H1 (cell line): ENCODE measurements around the gene HSPA6. TPM values are rescaled to one million over a fixed set of nuclear protein-coding genes. Genes with fewer than 3 reads are reported as not detected.

Experiments
- CTCF ChIA-PET: fragments of 300-600 bp; sonication (Branson Sonifier 250); formaldehyde crosslinking; loops from one replicate; lab custom pipeline; 2021; ENCODE audit not compliant: partially characterized antibody; lab: Charles Lee
- POLR2A ChIA-PET: fragments of 300-600 bp; sonication (Branson Sonifier 250); formaldehyde crosslinking; loops from one replicate; lab custom pipeline; 2021; ENCODE audit warnings: inconsistent platforms; ENCODE audit not compliant: partially characterized antibody; lab: Charles Lee
- DNase-seq, 2 experiments: peaks; one replicate each; pipeline versions ENCODE4 v3.0.0 to v3.0.0-alpha.2; 2010 to 2022; ENCODE audit warnings: low spot score in 2 of 2, low read depth in 1 of 2, mixed read lengths in 1 of 2
- FAIRE-seq: peaks from 2 replicates; lab custom pipeline; 2011; peaks lifted over from hg19 to GRCh38; lab: Jason Lieb, UNC
- H2AFZ ChIP-seq: 2 replicates; pipeline ENCODE4 v1.8.1; 2012; ENCODE audit warnings: low read length, inconsistent platforms
- H2AK5ac ChIP-seq: 2 replicates; pipeline ENCODE4 v1.6.1; 2013; ENCODE audit warnings: low read depth, low read length
- H2BK120ac ChIP-seq: replicated peaks from 2 replicates; pipeline ENCODE3; 2013; ENCODE audit warnings: low read depth, low read length, inconsistent platforms
- H2BK12ac ChIP-seq: 2 replicates; pipeline ENCODE4 v1.6.1; 2013; ENCODE audit warnings: low read depth, low read length
- H2BK15ac ChIP-seq: 2 replicates; pipeline ENCODE4 v1.6.1; 2013; ENCODE audit warnings: low read length
- H2BK20ac ChIP-seq: 2 replicates; pipeline ENCODE4 v1.6.1; 2013; ENCODE audit warnings: low read length
- H2BK5ac ChIP-seq: 2 replicates; pipeline ENCODE4 v1.6.1; 2013; ENCODE audit warnings: low read depth, low read length
- H3K14ac ChIP-seq: 2 replicates; pipeline ENCODE4 v1.6.1; 2013; ENCODE audit warnings: inconsistent platforms; ENCODE audit not compliant: insufficient read length
- H3K18ac ChIP-seq: 2 replicates; pipeline ENCODE4 v1.6.1; 2013; ENCODE audit warnings: low read length; ENCODE audit errors: extremely low read depth
- H3K23ac ChIP-seq: 2 replicates; pipeline ENCODE4 v1.6.1; 2013; ENCODE audit warnings: inconsistent platforms; ENCODE audit not compliant: insufficient read length
- H3K23me2 ChIP-seq: 2 replicates; pipeline ENCODE4 v1.6.1; 2013; ENCODE audit warnings: low read depth, low read length
- H3K27ac ChIP-seq: 2 replicates; pipeline ENCODE4 v1.6.1; 2011; ENCODE audit warnings: low read depth, low read length, inconsistent platforms
- H3K27me3 ChIP-seq, 4 experiments: replicated peaks in 1 of 4; 1 replicate in 1 of 4; 2 replicates in 3 of 4; pipeline versions ENCODE4 v1.6.1 to v1.8.1; 2011 to 2013; ENCODE audit warnings: low read length in 3 of 4, mild to moderate bottlenecking in 3 of 4, inconsistent platforms in 2 of 4, mixed read lengths in 2 of 4, moderate library complexity in 1 of 4; ENCODE audit not compliant: control insufficient read depth in 3 of 4, insufficient read depth in 3 of 4; ENCODE audit errors: extremely low read depth in 1 of 4
- H3K36me3 ChIP-seq, 4 experiments: 2 replicates each; pipeline versions ENCODE4 v1.6.1 to v1.8.1; 2011 to 2013; ENCODE audit warnings: mild to moderate bottlenecking in 4 of 4, low read length in 3 of 4, moderate library complexity in 2 of 4, control low read depth in 1 of 4, inconsistent platforms in 1 of 4; ENCODE audit not compliant: insufficient read depth in 4 of 4, control insufficient read depth in 2 of 4
- H3K4ac ChIP-seq: replicated peaks from 2 replicates; pipeline ENCODE3; 2013; ENCODE audit warnings: low read length, low read depth, mixed read lengths, inconsistent platforms; ENCODE audit not compliant: insufficient read length
- H3K4me1 ChIP-seq, 4 experiments: replicated peaks in 1 of 4; 1 replicate in 1 of 4; 2 replicates in 3 of 4; pipeline versions ENCODE4 v1.6.1 to v1.8.1; 2011 to 2013; ENCODE audit warnings: low read length in 3 of 4, inconsistent platforms in 2 of 4, mixed read lengths in 1 of 4; ENCODE audit not compliant: insufficient read depth in 4 of 4, control insufficient read depth in 3 of 4
- H3K4me2 ChIP-seq, 2 experiments: 2 replicates each; pipeline versions ENCODE4 v1.6.1 to v1.8.1; 2011 to 2013; ENCODE audit warnings: low read depth in 2 of 2, low read length in 2 of 2, control low read depth in 1 of 2, inconsistent platforms in 1 of 2, mild to moderate bottlenecking in 1 of 2; ENCODE audit not compliant: insufficient read depth in 1 of 2
- H3K4me3 ChIP-seq, 4 experiments: fragments of 200-600, 300-600 bp in 1 of 4; sonication (generic), shearing (Covaris generic), sonication (Bioruptor Twin) in 1 of 4; 2 replicates each; pipeline versions ENCODE4 v1.5.1 to v1.8.1; 2011 to 2016; ENCODE audit warnings: low read length in 4 of 4, low read depth in 3 of 4, control low read depth in 2 of 4, inconsistent platforms in 2 of 4, mild to moderate bottlenecking in 2 of 4, mixed read lengths in 1 of 4, moderate library complexity in 1 of 4; ENCODE audit not compliant: insufficient read depth in 2 of 4; ENCODE audit errors: extremely low read depth in 1 of 4
- H3K56ac ChIP-seq: replicated peaks from 2 replicates; pipeline ENCODE3; 2013; ENCODE audit warnings: low read depth, mild to moderate bottlenecking, mixed read lengths, low read length, inconsistent platforms; ENCODE audit not compliant: insufficient read length
- H3K79me1 ChIP-seq: 2 replicates; pipeline ENCODE4 v1.6.1; 2013; ENCODE audit warnings: low read depth, low read length, control low read depth
- H3K79me2 ChIP-seq, 2 experiments: 2 replicates each; pipeline versions ENCODE4 v1.6.1 to v1.8.1; 2012 to 2013; ENCODE audit warnings: low read length in 2 of 2, mild to moderate bottlenecking in 2 of 2, inconsistent platforms in 1 of 2; ENCODE audit not compliant: insufficient read depth in 2 of 2, control insufficient read depth in 1 of 2
- H3K9ac ChIP-seq, 4 experiments: replicated peaks in 1 of 4; 1 replicate in 1 of 4; 2 replicates in 3 of 4; pipeline versions ENCODE4 v1.6.1 to v1.8.1; 2011 to 2013; ENCODE audit warnings: low read depth in 3 of 4, low read length in 3 of 4, control low read depth in 2 of 4, mild to moderate bottlenecking in 2 of 4, moderate library complexity in 2 of 4, inconsistent platforms in 1 of 4; ENCODE audit errors: extremely low read depth in 1 of 4
- H3K9me3 ChIP-seq, 2 experiments: 2 replicates each; pipeline versions ENCODE4 v1.6.1 to v1.8.1; 2012 to 2013; ENCODE audit warnings: mild to moderate bottlenecking in 2 of 2, moderate library complexity in 2 of 2, control low read depth in 1 of 2, inconsistent platforms in 1 of 2, low read depth in 1 of 2, low read length in 1 of 2, mixed read lengths in 1 of 2; ENCODE audit not compliant: insufficient read depth in 2 of 2
- H4K20me1 ChIP-seq, 2 experiments: replicated peaks in 1 of 2; 2 replicates each; pipeline versions ENCODE3 to v1.8.1; 2011 to 2013; ENCODE audit warnings: inconsistent platforms in 2 of 2, low read length in 2 of 2, mild to moderate bottlenecking in 1 of 2; ENCODE audit not compliant: insufficient read depth in 2 of 2, control insufficient read depth in 1 of 2
- H4K5ac ChIP-seq: 2 replicates; pipeline ENCODE4 v1.6.1; 2013; ENCODE audit warnings: low read length, low read depth, mixed read lengths, inconsistent platforms; ENCODE audit not compliant: insufficient read length
- H4K8ac ChIP-seq: 2 replicates; pipeline ENCODE4 v1.8.0; 2013; ENCODE audit warnings: mild to moderate bottlenecking, moderate library complexity, low read length, inconsistent platforms; ENCODE audit not compliant: insufficient read depth; ENCODE audit errors: extremely low read depth
- H4K91ac ChIP-seq: replicated peaks from 2 replicates; pipeline ENCODE3; 2013; ENCODE audit warnings: low read length, mixed read lengths, inconsistent platforms; ENCODE audit not compliant: insufficient read length
- ASH2L ChIP-seq: fragments of 200-600, 300-600 bp; sonication (generic); IDR thresholded peaks from one replicate; pipeline ENCODE4 v1.7.1; 2017; ENCODE audit warnings: low read length
- GTF2F1 ChIP-seq: IDR thresholded peaks from 2 replicates; pipeline ENCODE4 v1.6.1; 2012; ENCODE audit warnings: low read depth, low read length, improper control_type of control experiment, borderline replicate concordance
- KDM5A ChIP-seq: fragments of 200-600 bp; IDR thresholded peaks from 2 replicates; pipeline ENCODE4 v1.7.1; 2012; ENCODE audit warnings: mild to moderate bottlenecking, low read length, inconsistent platforms, mixed read lengths
- POU5F1 ChIP-seq: IDR thresholded peaks from 2 replicates; pipeline ENCODE4 v1.6.1; 2011; ENCODE audit warnings: low read depth, mild to moderate bottlenecking, low read length, moderate library complexity
- SP4 ChIP-seq: IDR thresholded peaks from 2 replicates; pipeline ENCODE4 v1.6.1; 2012; ENCODE audit warnings: low read length, inconsistent platforms
- SRF ChIP-seq: IDR thresholded peaks from 2 replicates; pipeline ENCODE4 v1.6.1; 2011; ENCODE audit warnings: mild to moderate bottlenecking, low read depth, low read length, moderate library complexity
- TEAD4 ChIP-seq: IDR thresholded peaks from 2 replicates; pipeline ENCODE4 v1.6.1; 2012; ENCODE audit warnings: low read depth, low read length, inconsistent platforms, mixed read lengths
- WGBS, 2 experiments: shearing (Covaris generic) in 1 of 2; methylation state at CpG; one replicate each; pipeline versions ENCODE4 v1.1.6 to v1.1.7; 2013 to 2015; ENCODE audit warnings: low lambda C conversion rate in 2 of 2, mixed read lengths in 2 of 2, inconsistent platforms in 1 of 2, low coverage in 1 of 2, missing lambda C conversion rate in 1 of 2; ENCODE audit not compliant: insufficient replicate concordance in 2 of 2, insufficient coverage in 1 of 2, insufficient read length in 1 of 2; ENCODE audit errors: extremely low coverage in 1 of 2, missing lambda C conversion rate in 1 of 2; 5-methylcytosine and 5-hydroxymethylcytosine counted together
- polyA plus RNA-seq, 7 experiments: library from polyadenylated mRNA; depleted of rRNA in 3 of 7; stranded (reverse) in 5 of 7; unstranded in 2 of 7; fragments of >200 nt in 5 of 7; fragments of 200-250 nt in 2 of 7; gene quantifications; 1 replicate in 5 of 7; 2 replicates in 1 of 7; 4 replicates in 1 of 7; pipeline versions ENCODE4 v1.2.1 to v1.2.3, GENCODE V29; 2011 to 2013; ENCODE audit warnings: missing spikeins in 2 of 7, mixed read lengths in 2 of 7
- total RNA-seq: library from RNA; stranded (reverse); fragmentation: NEBNext Ultra II Directional; extraction: Animal tissue kit (Norgen Biotek cat#: 25700); gene quantifications from 2 replicates; pipeline ENCODE4 v1.2.1, GENCODE V29; 2021
- TF ChIP-seq, protein P1 (sequence below): IDR thresholded peaks from 2 replicates; pipeline ENCODE4 v1.6.1; 2011; ENCODE audit warnings: low read length, improper control_type of control experiment
- TF ChIP-seq, protein P2 (sequence below): IDR thresholded peaks from 2 replicates; pipeline ENCODE4 v1.6.1; 2011; ENCODE audit warnings: low read depth, mild to moderate bottlenecking, low read length; ENCODE audit not compliant: insufficient read depth

Gene HSPA6
- total and polyA plus RNA-seq, 2 of the 8 experiments (the other 6 are each of a cell fraction or from before 2014, with no cell fraction given) = 0.06 to 0.15 TPM

DNA sequence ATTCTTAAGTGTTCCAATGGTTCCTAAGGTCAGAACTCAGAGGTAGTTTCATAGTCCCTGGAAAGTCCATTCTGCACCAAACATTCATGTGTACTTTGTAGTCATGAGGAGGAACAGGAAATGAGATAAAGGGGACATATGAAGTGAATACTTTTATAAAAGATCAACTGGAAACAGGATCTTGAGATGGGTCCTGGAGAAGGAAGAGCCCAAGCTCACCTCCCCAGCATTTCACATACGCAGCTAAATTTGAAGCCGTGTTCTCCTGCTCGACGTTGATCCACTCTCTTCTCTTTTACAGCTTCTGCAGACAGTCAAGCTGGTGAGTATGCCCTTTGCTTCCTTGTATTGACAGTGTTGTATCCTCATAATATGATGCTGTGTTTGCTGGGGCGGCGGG is 18.7 kb upstream of the HSPA6 start:
- Histone ChIP-seq H3K4me1 (peaks cover 0 to 6% (median 0%) of the 10 kb centered on the region in 4 experiments; a peak in 3 of 7 replicates), H3K14ac (no peak overlapping the region), H3K79me2 (no peaks in the 10 kb centered on the region), H4K20me1 (no peaks in the 10 kb centered on the region), H4K91ac (no peak overlapping the region), H3K9me3 (no peaks in the 10 kb centered on the region), H2BK20ac (no peak overlapping the region), H3K36me3 (no peaks in the 10 kb centered on the region), H3K27me3 (no peaks in the 10 kb centered on the region; a peak in 1 of 7 replicates), H2BK5ac (no peak overlapping the region), H3K79me1 (no peaks in the 10 kb centered on the region), H4K5ac (no peak overlapping the region), H3K9ac (no peak overlapping the region), H3K56ac (no peak overlapping the region), H3K18ac (no peak overlapping the region), H3K4ac (no peak overlapping the region), H2AFZ (no peak overlapping the region), H2AK5ac (no peak overlapping the region), H2BK15ac (no peak overlapping the region), H3K4me2 (no peak overlapping the region), H3K4me3 (no peak overlapping the region), H3K23ac (no peak overlapping the region), H3K23me2 (no peaks in the 10 kb centered on the region), H4K8ac (no peak overlapping the region), H2BK12ac (no peak overlapping the region), H3K27ac (no peak overlapping the region), H2BK120ac (no peak overlapping the region)
- TF ChIP-seq SRF = no peak
- TF ChIP-seq SP4 = no peak
- TF ChIP-seq, protein P1, sequence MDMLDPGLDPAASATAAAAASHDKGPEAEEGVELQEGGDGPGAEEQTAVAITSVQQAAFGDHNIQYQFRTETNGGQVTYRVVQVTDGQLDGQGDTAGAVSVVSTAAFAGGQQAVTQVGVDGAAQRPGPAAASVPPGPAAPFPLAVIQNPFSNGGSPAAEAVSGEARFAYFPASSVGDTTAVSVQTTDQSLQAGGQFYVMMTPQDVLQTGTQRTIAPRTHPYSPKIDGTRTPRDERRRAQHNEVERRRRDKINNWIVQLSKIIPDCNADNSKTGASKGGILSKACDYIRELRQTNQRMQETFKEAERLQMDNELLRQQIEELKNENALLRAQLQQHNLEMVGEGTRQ = no peak
- no peak for TF ChIP-seq ASH2L
- no peak for TF ChIP-seq GTF2F1
- TF ChIP-seq POU5F1 = no peak
- TF ChIP-seq, protein P2, sequence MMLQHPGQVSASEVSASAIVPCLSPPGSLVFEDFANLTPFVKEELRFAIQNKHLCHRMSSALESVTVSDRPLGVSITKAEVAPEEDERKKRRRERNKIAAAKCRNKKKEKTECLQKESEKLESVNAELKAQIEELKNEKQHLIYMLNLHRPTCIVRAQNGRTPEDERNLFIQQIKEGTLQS = no peak
- TF ChIP-seq TEAD4 = no peak
- TF ChIP-seq KDM5A = no peak
- DNase-seq (no peak), FAIRE-seq (no peak)
- WGBS, 2 experiments = 90% methylated on average over 6 of the region's 6 CpGs; no CpG with 5 or more reads in 1 of the 2 experiments
- CTCF ChIA-PET = interaction anchor here (1.2 to 1.6 kb wide), 3 partner anchors 18 to 142 kb away, joined by 3 to 10 read pairs (median 4); no protein-coding TSS in a partner anchor
- POLR2A ChIA-PET = no interaction called here
